SK-N-SH treated with all-trans-retinoic acid at 6 μM for 48 hours (cell line): ENCODE results near the gene TAS2R41.

Experiments used
- ARNTL ChIP-seq: fragments of 450-650 bp; formaldehyde crosslinking; IDR thresholded peaks from 2 replicates; pipeline ENCODE4 v1.5.0; 2020; ENCODE audit warnings: low read depth, mild to moderate bottlenecking, moderate library complexity, borderline replicate concordance
- CREB5 ChIP-seq: fragments of 250-450 bp; sonication (Bioruptor Pico); IDR thresholded peaks from 2 replicates; pipeline ENCODE4 v1.5.1; 2020; ENCODE audit warnings: low read depth, mild to moderate bottlenecking, moderate library complexity
- PATZ1 ChIP-seq: fragments of 250-450 bp; sonication (Bioruptor Pico); IDR thresholded peaks from 2 replicates; pipeline ENCODE4 v1.8.0; 2020; ENCODE audit warnings: mild to moderate bottlenecking, moderate library complexity, borderline replicate concordance
- ZNF565 ChIP-seq: fragments of 450-650 bp; formaldehyde crosslinking; conservative IDR thresholded peaks from 2 replicates; pipeline ENCODE4 v1.5.0; 2020; ENCODE audit warnings: low read depth, mild to moderate bottlenecking, moderate library complexity

- TF ChIP-seq PATZ1 (CRISPR knock-in tag) = no peak
- TF ChIP-seq CREB5 = no peak
- no peak for TF ChIP-seq ARNTL (CRISPR knock-in tag)
- no peak for TF ChIP-seq ZNF565
Observed at GRCh38 chr7:143504215-143504936, 26.7 kb downstream of the TAS2R41 start.
